ENCODE data around the gene DSG2.

DSG2 gene

GRCh38 chr18:31591628-31592027 lies 93.7 kb downstream of the DSG2 start, which contains the start of gene TTR:
TSS of gene TTR (plus strand) at chr18:31591877. CDS start at chr18:31591903, 26 bp downstream.
- Histone ChIP-seq H3K4me2 (ENCODE audit: low read depth, low read length, poor library complexity, severe bottlenecking) (no peak within 1 kb of the TSS), H3K27ac (ENCODE audit: low read depth, low read length) (no peak within 1 kb of the TSS), H3K4me3 (ENCODE audit: insufficient read depth, low read length, poor library complexity, severe bottlenecking) (no peak within 1 kb of the TSS), H4K20me1 (ENCODE audit: low read depth, low read length) (no peaks in the 10 kb centered on the region), H3K27me3 (ENCODE audit: low read length) (no peaks in the 10 kb centered on the region), H3F3A (ENCODE audit: insufficient read depth) (no peaks in the 10 kb centered on the region), H3K9me2 (replicated peaks; ENCODE audit: insufficient read depth, low read length) (no peaks in the 10 kb centered on the region), H2AFZ (ENCODE audit: low read depth, low read length, severe bottlenecking) (no peak within 1 kb of the TSS), H3K36me3 (ENCODE audit: low read length) (no peaks in the 10 kb centered on the region), H3K9me3 (ENCODE audit: insufficient read depth, low read length) (no peaks in the 10 kb centered on the region), H3K79me2 (ENCODE audit: insufficient read depth, low read length) (no peaks in the 10 kb centered on the region), H3K9ac (ENCODE audit: low read length) (no peak within 1 kb of the TSS)
- no peak for TF ChIP-seq EZH2phosphoT487 (conservative IDR thresholded peaks at IDR 0.05; ENCODE audit: low read length)
- TF ChIP-seq CTCF (IDR thresholded peaks at IDR 0.05; ENCODE audit: insufficient read depth, low read length, poor library complexity, severe bottlenecking): no peak

GRCh38 chr18:31592506-31593157 lies 94.7 kb downstream of the DSG2 start:
- Histone ChIP-seq H3K36me3 (ENCODE audit: low read length) (no peaks in the 10 kb centered on the region), H3K4me3 (ENCODE audit: insufficient read depth, low read length, poor library complexity, severe bottlenecking) (no peak overlapping the region), H2AFZ (ENCODE audit: low read depth, low read length, severe bottlenecking) (no peak overlapping the region), H3K9ac (ENCODE audit: low read length) (no peak overlapping the region), H3K79me2 (ENCODE audit: insufficient read depth, low read length) (no peaks in the 10 kb centered on the region), H4K20me1 (ENCODE audit: low read depth, low read length) (no peaks in the 10 kb centered on the region), H3K27ac (ENCODE audit: low read depth, low read length) (no peak overlapping the region), H3K9me2 (replicated peaks; ENCODE audit: insufficient read depth, low read length) (no peaks in the 10 kb centered on the region), H3F3A (ENCODE audit: insufficient read depth) (no peaks in the 10 kb centered on the region), H3K9me3 (ENCODE audit: insufficient read depth, low read length) (no peaks in the 10 kb centered on the region), H3K27me3 (ENCODE audit: low read length) (no peaks in the 10 kb centered on the region), H3K4me2 (ENCODE audit: low read depth, low read length, poor library complexity, severe bottlenecking) (no peak overlapping the region)
- TF ChIP-seq EZH2phosphoT487 (conservative IDR thresholded peaks at IDR 0.05; ENCODE audit: low read length) (no peak), CTCF (IDR thresholded peaks at IDR 0.05; ENCODE audit: insufficient read depth, low read length, poor library complexity, severe bottlenecking) (no peak)

- Histone ChIP-seq H3K9me3 (ENCODE audit: insufficient read depth, low read length) (no peaks in the 10 kb centered on the region), H3K9ac (ENCODE audit: low read length) (no peak overlapping the region), H3K27ac (ENCODE audit: low read depth, low read length) (no peak overlapping the region), H3K27me3 (ENCODE audit: low read length) (no peaks in the 10 kb centered on the region), H3K36me3 (ENCODE audit: low read length) (no peaks in the 10 kb centered on the region), H3K79me2 (ENCODE audit: insufficient read depth, low read length) (no peaks in the 10 kb centered on the region), H4K20me1 (ENCODE audit: low read depth, low read length) (no peaks in the 10 kb centered on the region), H3K4me2 (ENCODE audit: low read depth, low read length, poor library complexity, severe bottlenecking) (no peak overlapping the region), H3K9me2 (replicated peaks; ENCODE audit: insufficient read depth, low read length) (no peaks in the 10 kb centered on the region), H2AFZ (ENCODE audit: low read depth, low read length, severe bottlenecking) (no peak overlapping the region), H3K4me3 (ENCODE audit: insufficient read depth, low read length, poor library complexity, severe bottlenecking) (no peak overlapping the region), H3F3A (ENCODE audit: insufficient read depth) (no peaks in the 10 kb centered on the region)
- TF ChIP-seq CTCF (IDR thresholded peaks at IDR 0.05; ENCODE audit: insufficient read depth, low read length, poor library complexity, severe bottlenecking): no peak
- TF ChIP-seq EZH2phosphoT487 (conservative IDR thresholded peaks at IDR 0.05; ENCODE audit: low read length): no peak
Measured at GRCh38 chr18:31595121-31595771, 97.3 kb downstream of the DSG2 start.
